GM12878 (cell line): ENCODE results near the gene BBS9. TPM values are rescaled to one million over a fixed set of nuclear protein-coding genes. Genes with fewer than 3 reads are reported as not detected.

Experiments
- ATAC-seq: fragments of 200-7000 bp; cut with Tn5 transposase; 3 replicates; pipeline ENCODE4 v1.9.1; 2020; ENCODE audit warnings: mild to moderate bottlenecking, moderate library complexity
- BruUV-seq: library from RNA; stranded (reverse); fragments of 400-500 nt; replicated peaks from 2 replicates; lab custom pipeline; 2021; lab: Mats Ljungman, UMichigan
- CTCF ChIA-PET: fragments of 300-600 bp; sonication (Branson Sonifier 250); formaldehyde crosslinking; extraction: SDS; loops from one replicate; lab custom pipeline; 2021; ENCODE audit warnings: inconsistent platforms; lab: Yijun Ruan, JAX
- POLR2A ChIA-PET: fragments of 350-600 bp; formaldehyde crosslinking; extraction: SDS; loops from one replicate; lab custom pipeline; 2021; ENCODE audit warnings: inconsistent platforms; lab: Charles Lee
- RAD21 ChIA-PET: fragments of 300-600 bp; sonication (Branson Sonifier 250); formaldehyde crosslinking; loops from one replicate; lab custom pipeline; 2023; ENCODE audit warnings: antibody characterized with exemption; ENCODE audit not compliant: unreplicated experiment; lab: Charles Lee
- SMC1A ChIA-PET: fragments of 300-600 bp; sonication (Branson Sonifier 250); formaldehyde crosslinking; loops from one replicate; lab custom pipeline; 2023; ENCODE audit not compliant: unreplicated experiment, uncharacterized antibody; lab: Charles Lee
- DNase-seq: peaks from one replicate; pipeline ENCODE4 v3.0.0-alpha.2; 2011; ENCODE audit warnings: low read depth, low spot score
- FAIRE-seq: peaks from 3 replicates; lab custom pipeline; 2011; peaks lifted over from hg19 to GRCh38; lab: Jason Lieb, UNC
- H2AFZ ChIP-seq: 2 replicates; pipeline ENCODE4 v1.6.0; 2011; ENCODE audit warnings: low read depth, low read length, control low read depth; ENCODE audit not compliant: control insufficient read depth
- H3K27ac ChIP-seq: 2 replicates; pipeline ENCODE4 v1.5.1; 2011; ENCODE audit warnings: control low read depth; ENCODE audit not compliant: control insufficient read depth, insufficient read depth
- H3K27me3 ChIP-seq, 2 experiments: replicated peaks in 1 of 2; 2 replicates each; pipeline versions ENCODE4 v1.6.0 to v1.6.1; 2011; ENCODE audit warnings: low read length in 1 of 2; ENCODE audit not compliant: control insufficient read depth in 2 of 2, insufficient read depth in 2 of 2
- H3K36me3 ChIP-seq, 2 experiments: 2 replicates each; pipeline ENCODE4 v1.5.1; 2011; ENCODE audit warnings: low read length in 1 of 2; ENCODE audit not compliant: control insufficient read depth in 2 of 2, insufficient read depth in 2 of 2
- H3K4me1 ChIP-seq: 2 replicates; pipeline ENCODE4 v1.6.1; 2011; ENCODE audit warnings: mild to moderate bottlenecking, low read length, moderate library complexity, mixed read lengths; ENCODE audit not compliant: control insufficient read depth, insufficient read depth
- H3K4me2 ChIP-seq: 2 replicates; pipeline ENCODE4 v1.6.0; 2011; ENCODE audit warnings: control low read depth; ENCODE audit not compliant: control insufficient read depth, insufficient read depth
- H3K4me3 ChIP-seq: fragments of 200-600 bp; sonication (generic); 2 replicates; pipeline ENCODE4 v1.5.1; 2016
- H3K79me2 ChIP-seq: 2 replicates; pipeline ENCODE4 v1.6.0; 2011; ENCODE audit warnings: low read length; ENCODE audit not compliant: control insufficient read depth, insufficient read depth
- H3K9ac ChIP-seq: 2 replicates; pipeline ENCODE4 v1.8.0; 2011; ENCODE audit warnings: low read length, control low read depth, mixed read lengths; ENCODE audit not compliant: control insufficient read depth, insufficient read depth
- H3K9me3 ChIP-seq: replicated peaks from 3 replicates; pipeline ENCODE4 v1.5.1; 2011; ENCODE audit warnings: mild to moderate bottlenecking, low read length; ENCODE audit not compliant: control insufficient read depth, insufficient read depth
- H4K20me1 ChIP-seq: 2 replicates; pipeline ENCODE4 v1.6.0; 2011; ENCODE audit not compliant: control insufficient read depth, insufficient read depth
- ATF2 ChIP-seq: IDR thresholded peaks from 2 replicates; pipeline ENCODE4 v1.6.1; 2012; ENCODE audit warnings: low read length, inconsistent platforms
- CUX1 ChIP-seq: IDR thresholded peaks from 2 replicates; pipeline ENCODE4 v1.6.1; 2012; ENCODE audit warnings: improper control_type of control experiment, low read depth, low read length; ENCODE audit not compliant: insufficient replicate concordance
- KDM1A ChIP-seq: fragments of 200-600 bp; sonication (generic); IDR thresholded peaks from 2 replicates; pipeline ENCODE4 v1.6.1; 2016; ENCODE audit warnings: borderline replicate concordance
- SKIL ChIP-seq: fragments of 450-650 bp; IDR thresholded peaks from 2 replicates; pipeline ENCODE4 v1.6.1; 2017; ENCODE audit warnings: mild to moderate bottlenecking, low read depth, inconsistent platforms; ENCODE audit not compliant: poor library complexity, severe bottlenecking
- WGBS: methylation state at CpG from one replicate; pipeline ENCODE4 v1.1.6; 2016; ENCODE audit warnings: low lambda C conversion rate; ENCODE audit not compliant: insufficient replicate concordance, insufficient coverage; ENCODE audit errors: missing lambda C conversion rate; 5-methylcytosine and 5-hydroxymethylcytosine counted together
- in situ Hi-C: fragments of 300-500 bp; cut with MboI; formaldehyde crosslinking; loops from 9 replicates; pipeline ENCODE4 v1.14.3; 2018; ENCODE audit warnings: mixed read lengths
- intact Hi-C: fragments of 100-400 bp; cut with micrococcal nuclease; formaldehyde crosslinking; loops from one replicate; pipeline ENCODE4 v1.14.2; 2022; ENCODE audit not compliant: unreplicated experiment
- polyA plus RNA-seq, 11 experiments: library from polyadenylated mRNA; depleted of rRNA in 4 of 11; unstranded in 6 of 11; stranded (reverse) in 5 of 11; fragments of >200 nt; fragmentation: Nextera tagmentation in 4 of 11; fragmentation: Illumina TruSeq in 1 of 11; extraction: Ambion mirVana in 4 of 11; extraction: Trizol in 1 of 11; gene quantifications; 1 replicate in 1 of 11; 2 replicates in 10 of 11; pipeline versions ENCODE4 v1.2.1 to v1.2.3, GENCODE V29; 2011 to 2016; ENCODE audit warnings: inconsistent platforms in 2 of 11, missing spikeins in 2 of 11, low read depth in 1 of 11
- total RNA-seq, 4 experiments: library from RNA; depleted of rRNA in 3 of 4; stranded (reverse); fragments of >200 nt in 3 of 4; fragmentation: Illumina TruSeq in 1 of 4; extraction: Trizol in 1 of 4; gene quantifications; 2 replicates each; pipeline versions ENCODE4 v1.2.1 to v1.2.3, GENCODE V29; 2013 to 2021

Gene BBS9
- total and polyA plus RNA-seq, 10 of the 15 experiments (the other 5 are each of a cell fraction or from before 2014, with no cell fraction given) = 1.2 to 5.6 (median 2.3) TPM

GRCh38 chr7:33287738-33288137 lies 158.4 kb downstream of the BBS9 start:
- BruUV-seq = no TSS peak
- no peak for TF ChIP-seq ATF2
- TF ChIP-seq SKIL = no peak
- no peak for TF ChIP-seq CUX1
- no peak for TF ChIP-seq KDM1A
- Histone ChIP-seq H3K4me2 (no peak overlapping the region), H3K4me1 (no peaks in the 10 kb centered on the region), H3K9me3 (peaks cover 3% of the 10 kb centered on the region; the same call in 2 of the 3 replicates), H4K20me1 (no peaks in the 10 kb centered on the region), H3K36me3 (no peaks in the 10 kb centered on the region), H3K4me3 (no peak overlapping the region), H3K27ac (no peak overlapping the region), H3K79me2 (no peaks in the 10 kb centered on the region), H2AFZ (no peak overlapping the region), H3K9ac (no peak overlapping the region), H3K27me3 (no peaks in the 10 kb centered on the region)
- RAD21 ChIA-PET = no interaction called here
- in situ Hi-C loops = no loop called here
- CTCF ChIA-PET = no interaction called here
- ATAC-seq (no peak), FAIRE-seq (no peak), DNase-seq (no peak)
- intact Hi-C loops = no loop called here
- 59% methylated on average over 3 of the region's 3 CpGs for WGBS
- POLR2A ChIA-PET = no interaction called here
- SMC1A ChIA-PET = no interaction called here
